GM04503 (cell line): ENCODE measurements around the gene VBP1.
"Not testable (repeated sequence)": the region's sequence is repeated elsewhere in the genome, so short reads cannot be mapped to it uniquely, and the experiment has no call there.

Experiments
- DNase-seq: peaks from one replicate; pipeline ENCODE4 v3.0.0-alpha.2; 2012; ENCODE audit warnings: low read depth

VBP1 gene, protein sequence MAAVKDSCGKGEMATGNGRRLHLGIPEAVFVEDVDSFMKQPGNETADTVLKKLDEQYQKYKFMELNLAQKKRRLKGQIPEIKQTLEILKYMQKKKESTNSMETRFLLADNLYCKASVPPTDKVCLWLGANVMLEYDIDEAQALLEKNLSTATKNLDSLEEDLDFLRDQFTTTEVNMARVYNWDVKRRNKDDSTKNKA

DNA sequence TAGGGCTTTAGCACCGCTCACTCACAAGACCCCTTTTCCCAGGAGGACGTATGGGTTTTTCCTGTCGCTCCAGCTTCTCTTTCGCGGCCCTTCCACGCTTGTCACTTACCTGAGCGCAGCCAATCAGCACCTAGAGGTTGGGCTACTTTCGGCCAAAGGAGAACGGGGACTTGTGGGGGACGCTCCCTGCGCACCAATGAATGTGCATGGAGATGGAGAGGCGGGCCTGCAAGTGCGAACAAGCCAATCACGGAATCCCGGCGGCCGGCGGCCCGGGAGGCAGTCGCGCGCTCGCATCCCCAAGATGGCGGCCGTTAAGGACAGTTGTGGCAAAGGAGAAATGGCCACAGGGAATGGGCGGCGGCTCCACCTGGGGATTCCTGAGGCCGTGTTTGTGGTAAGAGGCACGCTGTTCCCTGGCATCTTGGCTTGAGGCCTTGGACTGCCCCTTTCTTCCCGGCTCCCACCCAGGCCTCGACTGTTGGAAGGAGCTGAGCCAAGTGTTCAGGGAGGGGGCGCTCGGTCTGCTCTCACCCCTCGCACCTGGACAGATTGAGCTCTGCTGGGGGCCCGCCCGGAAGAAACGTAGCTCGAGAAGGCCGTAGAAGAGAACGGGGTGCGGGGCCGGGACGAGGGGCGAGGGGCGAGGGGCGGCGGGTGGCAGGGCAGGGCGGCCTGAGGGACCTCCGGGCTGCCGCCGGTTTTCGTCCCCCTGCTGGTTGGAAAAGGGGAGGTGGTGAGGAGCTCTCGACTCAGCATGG is at the start of gene VBP1:
TSS of gene VBP1 (plus strand) at position 282 of the 761 bp plus-strand sequence. CDS start at position 305, 23 bp downstream.
- peak; percentile 74 for DNase-seq

GRCh38 chrX:155169881-155170280 is 46.4 kb upstream of the VBP1 start:
- DNase-seq, result no peak

DNA sequence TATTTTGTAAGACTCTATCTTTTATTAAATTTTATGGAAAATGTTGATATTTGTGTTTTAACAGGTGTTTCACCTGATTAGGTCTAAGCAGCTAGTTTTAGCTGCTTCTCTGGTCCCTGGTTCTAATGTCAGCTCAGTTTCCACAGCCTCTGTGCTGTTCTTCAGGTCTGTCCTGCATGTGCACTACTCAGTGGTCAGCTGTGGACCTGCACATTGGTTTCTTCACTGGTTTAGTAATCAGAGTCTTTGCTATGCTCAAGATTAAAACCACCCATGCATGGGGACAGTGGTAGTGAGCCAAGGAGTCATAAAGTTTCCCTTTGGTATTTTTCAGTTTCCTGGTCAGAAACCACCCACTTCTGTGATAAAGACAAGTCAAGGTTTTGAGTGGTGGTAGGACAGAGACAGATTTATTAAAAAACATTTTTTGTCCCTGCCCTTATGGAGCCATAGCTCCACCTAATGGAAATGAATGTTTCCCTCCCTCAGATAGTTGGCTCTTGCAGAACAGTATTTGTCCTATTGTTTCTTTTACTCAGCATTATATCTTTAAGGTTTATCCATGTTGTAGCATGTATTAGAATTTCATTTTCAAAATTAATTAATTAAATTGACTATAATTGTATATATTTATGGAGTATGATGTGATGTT is 36.8 kb upstream of the VBP1 start:
- DNase-seq, result no peak

- DNase-seq, result no peak
Observed at GRCh38 chrX:155188786-155189185, 27.5 kb upstream of the VBP1 start.

GRCh38 chrX:155211208-155211607 is 5.1 kb upstream of the VBP1 start:
- DNase-seq, result no peak

- no peak for DNase-seq
Observed at GRCh38 chrX:155213731-155214130, 2.5 kb upstream of the VBP1 start.

- no peak for DNase-seq
Observed at GRCh38 chrX:155215443-155216178, 649 bp upstream of the VBP1 start.

GRCh38 chrX:155216940-155217440 is 730 bp downstream of the VBP1 start:
- no peak for DNase-seq

- DNase-seq, result no peak
Observed at GRCh38 chrX:155218777-155219176, 2.5 kb downstream of the VBP1 start.

DNA sequence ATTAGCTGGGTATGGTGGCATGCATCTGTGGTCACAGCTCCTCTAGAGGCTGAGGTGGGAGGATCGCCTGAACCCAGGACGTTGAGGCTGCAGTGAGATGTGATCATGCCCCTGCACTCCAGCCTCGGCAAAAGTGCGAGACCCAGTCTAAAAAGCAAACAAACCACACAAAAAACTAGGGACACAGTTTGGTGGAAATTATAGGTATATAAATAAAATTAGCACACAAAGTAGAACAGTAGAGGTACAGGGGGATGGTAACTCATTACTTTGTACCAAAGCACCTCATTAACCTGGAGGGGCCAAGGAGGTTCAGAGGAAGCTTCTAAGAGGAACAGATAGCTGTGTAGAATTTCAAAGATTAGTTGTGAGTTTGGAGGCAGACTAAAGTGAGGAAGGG is 5.1 kb downstream of the VBP1 start:
- no peak for DNase-seq

DNA sequence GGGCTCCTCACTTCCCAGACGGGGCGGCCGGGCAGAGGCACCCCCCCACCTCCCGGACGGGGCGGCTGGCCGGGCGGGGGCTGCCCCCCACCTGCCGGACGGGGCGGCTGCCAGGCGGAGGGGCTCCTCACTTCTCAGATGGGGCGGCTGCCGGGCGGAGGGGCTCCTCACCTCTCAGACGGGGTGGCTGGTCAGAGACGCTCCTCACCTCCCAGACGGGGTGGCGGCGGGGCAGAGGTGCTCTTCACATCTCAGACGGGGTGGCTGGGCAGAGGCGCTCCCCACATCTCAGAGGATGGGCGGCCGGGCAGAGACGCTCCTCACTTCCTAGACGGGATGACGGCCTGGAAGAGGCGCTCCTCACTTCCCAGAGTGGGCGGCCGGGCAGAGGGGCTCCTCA is 7.5 kb downstream of the VBP1 start:
- not testable (repeated sequence) for DNase-seq

DNA sequence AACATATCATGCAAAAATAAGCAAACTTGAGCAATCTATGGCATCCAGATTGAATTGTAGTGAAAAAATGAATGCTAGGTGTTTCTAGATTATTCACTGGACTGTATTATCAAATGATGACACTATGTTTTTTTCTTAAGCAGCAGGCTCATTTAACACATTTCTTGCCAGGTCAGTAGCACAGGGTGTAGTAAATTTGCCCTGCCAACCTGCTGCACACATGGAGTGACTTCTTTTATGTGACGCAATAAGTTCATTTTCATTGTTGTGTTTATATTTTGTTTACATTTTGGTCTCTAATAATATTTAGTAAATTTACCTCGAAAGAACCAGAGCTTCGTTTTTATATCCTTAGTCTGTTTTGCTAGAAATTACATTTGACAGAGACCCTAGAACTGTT is 9.5 kb downstream of the VBP1 start:
- DNase-seq, result no peak

DNA sequence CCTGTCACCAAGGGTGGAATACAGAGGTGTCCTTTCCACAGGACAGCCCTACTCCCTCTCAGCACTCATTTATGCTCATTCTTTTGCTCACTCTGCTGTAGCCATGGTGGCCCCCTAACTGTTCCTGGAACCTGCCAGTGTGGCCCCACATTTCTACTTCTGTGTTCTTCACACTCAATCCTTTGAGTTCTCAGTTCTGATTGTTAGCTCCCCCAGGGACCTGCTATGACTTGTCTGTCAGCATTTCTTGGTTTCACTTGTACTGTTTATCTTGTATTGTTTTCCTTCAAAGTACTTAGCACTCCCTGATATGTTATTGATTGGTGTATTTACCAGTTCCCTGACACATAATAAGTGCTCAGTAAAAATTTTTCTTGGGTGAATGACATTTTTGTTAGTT is 14.9 kb downstream of the VBP1 start:
- DNase-seq, result no peak

- DNase-seq, result no peak
Observed at GRCh38 chrX:155235891-155236290, 19.6 kb downstream of the VBP1 start.

DNA sequence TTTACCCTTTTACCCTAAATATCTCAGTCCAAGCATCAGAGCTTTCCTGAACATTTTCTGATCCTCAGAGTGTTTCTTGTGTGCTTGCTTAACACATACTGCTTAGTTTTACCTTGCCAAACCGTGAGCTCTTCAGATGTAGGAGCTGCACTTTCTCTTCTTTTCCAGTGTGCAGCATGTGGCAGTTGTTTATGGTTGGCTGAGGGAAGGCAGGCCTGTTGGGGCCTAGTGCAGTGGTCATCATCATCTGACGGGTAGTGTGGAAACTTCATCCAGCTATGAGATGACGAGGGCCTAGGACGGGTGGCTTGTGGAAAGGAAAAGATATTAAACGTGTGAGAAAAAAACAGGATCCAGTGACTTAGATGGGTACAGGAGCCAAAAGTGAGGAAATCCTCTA is 21.5 kb downstream of the VBP1 start:
- DNase-seq, result no peak

GRCh38 chrX:155242300-155242699 is 26.0 kb downstream of the VBP1 start:
- DNase-seq, result no peak

- DNase-seq, result no peak
Observed at GRCh38 chrX:155246748-155247147, 30.5 kb downstream of the VBP1 start.

DNA sequence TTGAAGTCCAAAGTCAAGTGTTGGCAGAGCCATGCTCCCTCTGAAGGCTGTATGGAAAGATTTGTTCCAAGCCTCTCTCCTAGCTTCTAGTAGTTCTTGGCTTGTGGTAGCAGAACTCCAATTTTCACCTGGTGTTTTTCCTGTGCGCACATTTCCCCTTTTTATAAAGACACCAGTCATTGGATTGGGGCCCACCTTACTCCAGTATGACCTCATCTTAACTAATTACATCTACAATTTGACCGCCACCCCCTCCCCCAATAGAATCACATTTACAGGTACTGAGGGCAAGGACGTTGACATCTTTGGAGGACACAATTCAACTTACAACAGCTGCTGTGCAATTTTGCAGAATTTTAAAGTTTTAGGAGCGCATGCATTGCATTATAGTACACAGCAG is 31.2 kb downstream of the VBP1 start:
- no peak for DNase-seq

GRCh38 chrX:155251391-155251790 is 35.1 kb downstream of the VBP1 start:
- DNase-seq, result no peak

- no peak for DNase-seq
Observed at GRCh38 chrX:155259752-155260151, 43.5 kb downstream of the VBP1 start.

DNA sequence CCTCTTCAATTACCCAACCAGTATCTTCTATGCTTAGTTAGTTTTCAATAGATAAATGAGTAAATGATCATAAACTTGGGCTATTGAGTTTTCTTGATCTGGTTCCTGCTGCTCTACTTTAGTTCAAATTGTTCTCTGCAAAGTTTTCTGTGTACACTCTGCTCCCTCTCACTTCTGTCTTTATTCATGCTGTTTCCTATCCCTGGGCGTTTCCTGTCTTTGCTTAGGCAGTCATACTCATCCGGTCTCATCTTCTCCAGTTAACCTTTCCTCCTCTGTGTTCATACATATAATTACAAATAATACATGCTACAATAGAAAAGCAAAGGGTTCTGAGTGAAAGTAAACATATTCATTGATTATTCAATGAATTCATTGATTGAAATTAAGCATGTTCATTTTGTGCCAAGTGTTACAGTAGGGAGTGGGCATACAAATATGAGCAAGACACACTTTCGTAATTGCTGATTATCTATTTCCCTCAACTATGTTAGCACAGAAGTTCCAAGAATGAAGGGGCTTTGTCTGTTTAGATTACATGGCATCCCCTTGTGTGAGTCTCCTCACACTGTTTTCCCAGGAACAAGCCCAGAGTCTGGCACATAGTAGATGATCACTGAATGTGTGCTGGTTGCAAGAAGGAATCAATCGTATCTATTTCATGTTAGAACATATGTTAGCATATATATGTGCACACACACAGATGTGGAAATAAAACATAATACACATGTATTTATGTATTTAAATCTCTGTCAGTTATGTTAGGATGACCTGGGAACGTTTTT is 46.9 kb downstream of the VBP1 start:
- no peak for DNase-seq
